Measurements from ENCODE around the gene EHD3.

DNA sequence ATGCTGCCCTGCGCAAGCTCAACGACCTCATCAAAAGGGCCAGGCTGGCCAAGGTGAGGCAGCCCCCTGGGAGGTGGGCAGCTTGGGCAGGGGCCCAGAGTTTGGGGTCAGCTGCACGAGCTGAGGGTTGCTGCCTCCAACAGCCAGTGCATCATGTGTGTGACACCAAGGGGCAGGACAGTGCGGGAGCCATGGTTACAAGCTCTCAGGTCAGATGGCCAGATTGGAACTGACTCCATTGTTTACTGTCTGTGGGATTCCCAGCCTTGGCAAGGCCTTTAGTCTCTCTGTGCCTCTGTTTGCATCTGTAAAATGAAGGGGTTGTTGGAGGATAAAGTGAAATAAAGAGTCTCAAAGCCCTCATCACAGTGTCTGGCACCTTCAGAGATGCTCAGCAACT is 26.9 kb downstream of the EHD3 start:
- TF ChIP-seq, protein P1, sequence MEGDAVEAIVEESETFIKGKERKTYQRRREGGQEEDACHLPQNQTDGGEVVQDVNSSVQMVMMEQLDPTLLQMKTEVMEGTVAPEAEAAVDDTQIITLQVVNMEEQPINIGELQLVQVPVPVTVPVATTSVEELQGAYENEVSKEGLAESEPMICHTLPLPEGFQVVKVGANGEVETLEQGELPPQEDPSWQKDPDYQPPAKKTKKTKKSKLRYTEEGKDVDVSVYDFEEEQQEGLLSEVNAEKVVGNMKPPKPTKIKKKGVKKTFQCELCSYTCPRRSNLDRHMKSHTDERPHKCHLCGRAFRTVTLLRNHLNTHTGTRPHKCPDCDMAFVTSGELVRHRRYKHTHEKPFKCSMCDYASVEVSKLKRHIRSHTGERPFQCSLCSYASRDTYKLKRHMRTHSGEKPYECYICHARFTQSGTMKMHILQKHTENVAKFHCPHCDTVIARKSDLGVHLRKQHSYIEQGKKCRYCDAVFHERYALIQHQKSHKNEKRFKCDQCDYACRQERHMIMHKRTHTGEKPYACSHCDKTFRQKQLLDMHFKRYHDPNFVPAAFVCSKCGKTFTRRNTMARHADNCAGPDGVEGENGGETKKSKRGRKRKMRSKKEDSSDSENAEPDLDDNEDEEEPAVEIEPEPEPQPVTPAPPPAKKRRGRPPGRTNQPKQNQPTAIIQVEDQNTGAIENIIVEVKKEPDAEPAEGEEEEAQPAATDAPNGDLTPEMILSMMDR (IDR thresholded peaks at IDR 0.05; ENCODE audit: insufficient read depth, low read length, poor library complexity, severe bottlenecking), result no peak
- no peak for TF ChIP-seq EZH2phosphoT487 (conservative IDR thresholded peaks at IDR 0.05; ENCODE audit: low read length)

Measured in SU-DHL-6 (cell line).